ENCODE measurements around the gene KCNK7.

KCNK7 gene

DNA sequence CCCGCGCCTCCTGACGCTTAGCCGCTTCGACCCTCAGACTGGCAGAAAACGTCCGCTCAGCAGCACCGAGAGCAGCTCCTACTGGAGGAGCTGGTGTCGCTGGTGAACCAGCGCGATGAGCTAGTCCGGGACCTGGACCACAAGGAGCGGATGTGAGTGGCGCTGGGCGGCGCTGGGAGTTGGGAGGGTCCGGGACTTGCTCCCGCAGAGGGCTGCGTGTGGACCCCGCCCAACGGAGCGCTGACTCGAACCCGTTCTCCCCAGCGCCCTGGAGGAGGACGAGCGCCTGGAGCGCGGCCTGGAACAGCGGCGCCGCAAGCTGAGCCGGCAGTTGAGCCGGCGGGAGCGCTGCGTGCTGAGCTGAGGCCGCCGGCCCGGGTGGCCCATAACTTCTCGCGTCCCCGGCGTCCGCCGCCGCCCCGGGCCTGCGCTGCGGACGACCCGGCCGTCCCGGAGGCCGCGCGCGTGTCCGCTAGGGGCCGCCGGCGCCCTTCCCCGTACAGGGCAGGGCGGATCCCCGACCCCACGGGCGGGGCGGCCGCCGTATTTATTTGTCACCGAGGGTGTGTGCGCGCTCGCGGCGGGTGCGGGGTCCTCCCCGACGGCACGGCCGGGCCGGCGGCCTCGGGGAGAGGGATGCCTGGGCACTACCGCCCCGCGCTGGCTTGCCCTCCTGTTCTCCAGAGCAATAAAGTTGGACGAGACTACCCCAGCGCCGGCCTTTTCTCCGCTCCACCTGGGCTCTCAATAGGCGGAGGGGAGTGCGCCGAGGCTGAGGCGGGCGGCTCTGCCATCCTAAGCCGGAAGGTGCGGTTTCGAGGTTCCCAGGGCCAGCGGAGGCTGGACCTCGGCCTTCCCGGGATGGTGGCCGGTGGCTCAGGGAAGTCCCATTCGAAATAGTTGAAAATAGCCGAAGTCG lies 3.4 kb downstream of the KCNK7 start:
- no peak for TF ChIP-seq EZH2 (IDR thresholded peaks at IDR 0.05; ENCODE audit: borderline replicate concordance, low read depth, low read length, severe bottlenecking)
- TF ChIP-seq, protein P1, sequence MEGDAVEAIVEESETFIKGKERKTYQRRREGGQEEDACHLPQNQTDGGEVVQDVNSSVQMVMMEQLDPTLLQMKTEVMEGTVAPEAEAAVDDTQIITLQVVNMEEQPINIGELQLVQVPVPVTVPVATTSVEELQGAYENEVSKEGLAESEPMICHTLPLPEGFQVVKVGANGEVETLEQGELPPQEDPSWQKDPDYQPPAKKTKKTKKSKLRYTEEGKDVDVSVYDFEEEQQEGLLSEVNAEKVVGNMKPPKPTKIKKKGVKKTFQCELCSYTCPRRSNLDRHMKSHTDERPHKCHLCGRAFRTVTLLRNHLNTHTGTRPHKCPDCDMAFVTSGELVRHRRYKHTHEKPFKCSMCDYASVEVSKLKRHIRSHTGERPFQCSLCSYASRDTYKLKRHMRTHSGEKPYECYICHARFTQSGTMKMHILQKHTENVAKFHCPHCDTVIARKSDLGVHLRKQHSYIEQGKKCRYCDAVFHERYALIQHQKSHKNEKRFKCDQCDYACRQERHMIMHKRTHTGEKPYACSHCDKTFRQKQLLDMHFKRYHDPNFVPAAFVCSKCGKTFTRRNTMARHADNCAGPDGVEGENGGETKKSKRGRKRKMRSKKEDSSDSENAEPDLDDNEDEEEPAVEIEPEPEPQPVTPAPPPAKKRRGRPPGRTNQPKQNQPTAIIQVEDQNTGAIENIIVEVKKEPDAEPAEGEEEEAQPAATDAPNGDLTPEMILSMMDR (IDR thresholded peaks at IDR 0.05; ENCODE audit: borderline replicate concordance, extremely low read depth, low read length, poor library complexity, severe bottlenecking), result no peak
- ATAC-seq (ENCODE audit: insufficient read depth, low read depth), result no peak
- Histone ChIP-seq H3K4me3 (ENCODE audit: low read depth in 1 of 2, low read length in 2 of 2) (no peak overlapping the region), H2AFZ (ENCODE audit: low read depth, low read length) (no peak overlapping the region), H4K20me1 (ENCODE audit: insufficient read depth, low read length) (peaks cover 4% of the 10 kb centered on the region), H3K9me3 (ENCODE audit: insufficient read depth, low read length, severe bottlenecking) (no peaks in the 10 kb centered on the region), H3K4me1 (ENCODE audit: insufficient read depth, low read length) (no peaks in the 10 kb centered on the region), H3K4me2 (ENCODE audit: insufficient read depth, low read length) (no peak overlapping the region), H3K27me3 (ENCODE audit: insufficient read depth, low read length, poor library complexity) (no peaks in the 10 kb centered on the region), H3K9ac (ENCODE audit: low read depth, low read length) (no peak overlapping the region), H3K79me2 (ENCODE audit: insufficient read depth, low read length) (no peaks in the 10 kb centered on the region), H3K27ac (ENCODE audit: low read length) (no peak overlapping the region), H3K36me3 (ENCODE audit: insufficient read depth, low read length) (peaks cover 42% of the 10 kb centered on the region)
- DNase-seq, result no peak

DNA sequence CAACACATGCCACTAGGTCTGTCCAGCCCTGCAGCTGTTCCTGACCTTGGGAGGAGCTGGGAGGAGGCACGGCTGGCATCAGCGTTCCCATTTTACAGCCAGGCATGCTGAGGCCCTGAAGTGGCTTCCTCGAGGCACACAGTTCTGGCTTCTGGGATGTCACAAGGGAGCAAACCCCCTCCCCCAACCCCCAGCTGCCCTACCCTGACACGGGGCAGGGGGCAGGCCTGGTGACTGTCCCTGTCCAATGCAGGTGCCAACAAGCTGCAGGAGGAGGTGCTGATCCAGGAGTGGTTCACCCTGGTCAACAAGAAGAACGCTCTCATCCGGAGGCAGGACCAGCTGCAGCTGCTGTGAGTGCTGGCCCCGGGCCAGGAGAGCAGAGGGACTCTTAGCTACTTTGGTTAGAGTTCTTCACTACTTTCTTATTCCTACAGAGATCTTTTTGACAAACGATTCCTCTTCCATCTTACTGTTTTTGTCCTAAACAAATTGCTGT lies 5.3 kb downstream of the KCNK7 start:
- DNase-seq (no peak), ATAC-seq (ENCODE audit: insufficient read depth, low read depth) (no peak)
- Histone ChIP-seq H3K4me1 (ENCODE audit: insufficient read depth, low read length) (no peaks in the 10 kb centered on the region), H3K27ac (ENCODE audit: low read length) (no peak overlapping the region), H3K4me2 (ENCODE audit: insufficient read depth, low read length) (no peak overlapping the region), H2AFZ (ENCODE audit: low read depth, low read length) (no peak overlapping the region), H3K9me3 (ENCODE audit: insufficient read depth, low read length, severe bottlenecking) (no peaks in the 10 kb centered on the region), H3K4me3 (ENCODE audit: low read depth in 1 of 2, low read length in 2 of 2) (no peak overlapping the region), H4K20me1 (ENCODE audit: insufficient read depth, low read length) (peaks cover 4% of the 10 kb centered on the region), H3K27me3 (ENCODE audit: insufficient read depth, low read length, poor library complexity) (no peaks in the 10 kb centered on the region), H3K9ac (ENCODE audit: low read depth, low read length) (no peak overlapping the region), H3K36me3 (ENCODE audit: insufficient read depth, low read length) (peaks cover 51% of the 10 kb centered on the region), H3K79me2 (ENCODE audit: insufficient read depth, low read length) (no peaks in the 10 kb centered on the region)
- TF ChIP-seq, protein P1 (IDR thresholded peaks at IDR 0.05; ENCODE audit: borderline replicate concordance, extremely low read depth, low read length, poor library complexity, severe bottlenecking), result no peak
- no peak for TF ChIP-seq EZH2 (IDR thresholded peaks at IDR 0.05; ENCODE audit: borderline replicate concordance, low read depth, low read length, severe bottlenecking)

DNA sequence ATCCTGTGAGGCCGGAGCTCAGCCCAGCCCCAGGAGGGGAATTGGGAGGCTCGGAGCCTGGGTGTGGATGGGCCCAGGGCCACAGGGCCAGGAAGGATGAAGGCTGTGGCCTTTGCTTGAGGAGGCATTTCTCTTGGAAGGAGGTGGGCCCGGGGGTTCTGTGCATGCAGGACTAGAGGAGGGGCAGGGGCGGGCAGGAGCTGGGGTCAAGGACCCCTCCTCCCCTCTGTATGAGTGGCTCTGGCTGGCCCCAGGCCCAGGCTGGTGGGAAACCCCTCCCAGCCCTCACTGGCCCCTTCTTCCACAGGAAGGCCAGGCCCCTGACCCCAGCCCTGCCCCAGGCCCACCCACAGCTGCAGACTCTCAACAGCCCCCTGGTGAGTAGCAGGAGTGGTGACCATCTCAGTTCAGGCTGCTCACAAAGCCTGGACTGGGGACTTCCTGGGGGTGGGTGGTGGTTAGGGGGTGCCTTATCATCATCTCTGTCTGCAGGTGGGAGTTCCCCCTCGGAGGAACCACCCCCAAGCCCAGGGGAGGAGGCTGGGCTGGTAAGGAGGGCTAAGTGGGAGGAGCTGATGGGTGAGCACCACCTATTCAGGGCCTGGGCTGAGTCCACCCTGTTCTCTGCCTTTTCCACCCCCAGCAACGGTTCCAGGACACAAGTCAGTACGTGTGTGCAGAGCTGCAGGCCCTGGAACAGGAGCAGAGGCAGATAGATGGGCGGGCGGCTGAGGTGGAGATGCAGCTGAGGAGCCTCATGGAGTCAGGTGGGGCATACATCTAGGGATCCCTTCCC lies 6.0 kb downstream of the KCNK7 start:
- Histone ChIP-seq H3K9ac (ENCODE audit: low read depth, low read length) (no peak overlapping the region), H3K27ac (ENCODE audit: low read length) (no peak overlapping the region), H3K79me2 (ENCODE audit: insufficient read depth, low read length) (no peaks in the 10 kb centered on the region), H3K4me1 (ENCODE audit: insufficient read depth, low read length) (no peaks in the 10 kb centered on the region), H4K20me1 (ENCODE audit: insufficient read depth, low read length) (peaks cover 4% of the 10 kb centered on the region; the same call in 1 of the 2 replicates), H2AFZ (ENCODE audit: low read depth, low read length) (no peak overlapping the region), H3K4me3 (ENCODE audit: low read depth in 1 of 2, low read length in 2 of 2) (no peak overlapping the region), H3K9me3 (ENCODE audit: insufficient read depth, low read length, severe bottlenecking) (no peaks in the 10 kb centered on the region), H3K27me3 (ENCODE audit: insufficient read depth, low read length, poor library complexity) (no peaks in the 10 kb centered on the region), H3K36me3 (ENCODE audit: insufficient read depth, low read length) (peaks cover 52% of the 10 kb centered on the region), H3K4me2 (ENCODE audit: insufficient read depth, low read length) (no peak overlapping the region)
- TF ChIP-seq, protein P1 (IDR thresholded peaks at IDR 0.05; ENCODE audit: borderline replicate concordance, extremely low read depth, low read length, poor library complexity, severe bottlenecking), result no peak
- TF ChIP-seq EZH2 (IDR thresholded peaks at IDR 0.05; ENCODE audit: borderline replicate concordance, low read depth, low read length, severe bottlenecking), result no peak
- 0 out of 3 replicates have a peak, but pooled peaks have one; percentile 28 for ATAC-seq (ENCODE audit: insufficient read depth, low read depth)
- DNase-seq, result peak; percentile 39
